GM12874 (cell line): Measurements from ENCODE around the gene RNFT2.

Experiments
- CTCF ChIP-seq: IDR thresholded peaks from 2 replicates; pipeline ENCODE4 v1.5.1; 2011; ENCODE audit warnings: low read depth, mild to moderate bottlenecking, control low read depth, low read length, moderate library complexity; ENCODE audit not compliant: insufficient read depth

The RNFT2 gene

GRCh38 chr12:116818948-116819832 is 81.1 kb downstream of the RNFT2 start:
- TF ChIP-seq CTCF = no peak

- no peak for TF ChIP-seq CTCF
These were observed 82.0 kb downstream of the RNFT2 start for GRCh38 chr12:116820064-116820656.

GRCh38 chr12:116821291-116821690 is 83.2 kb downstream of the RNFT2 start:
- no peak for TF ChIP-seq CTCF

- TF ChIP-seq CTCF = no peak
These were observed 89.3 kb downstream of the RNFT2 start for GRCh38 chr12:116827432-116827831.

GRCh38 chr12:116832353-116832752 is 94.2 kb downstream of the RNFT2 start:
- TF ChIP-seq CTCF = no peak

GRCh38 chr12:116833474-116833873 is 95.4 kb downstream of the RNFT2 start:
- no peak for TF ChIP-seq CTCF

- TF ChIP-seq CTCF = no peak
These were observed 97.4 kb downstream of the RNFT2 start for GRCh38 chr12:116835484-116835883.
